ENCODE data around the gene PCYT2. TPM values are rescaled to one million over a fixed set of nuclear protein-coding genes. Genes with fewer than 3 reads are reported as not detected.
"Not testable (repeated sequence)": the region's sequence is repeated elsewhere in the genome, so short reads cannot be mapped to it uniquely, and the experiment has no call there.

PCYT2 gene
- 10 to 100 TPM; 13.9 to 26.7 (median 15.7) TPM for polyA plus RNA-seq (ENCODE audit: insufficient read depth in 1 of 5, insufficient read length in 5 of 5, low replicate concordance in 1 of 5)
- long read RNA-seq, donor 1, full-length matches to known transcripts: 6 of 6 reads
- long read RNA-seq, donor 1, partial matches to known transcripts: 0 of 6 reads
- long read RNA-seq, donor 1, other reads (novel, unspliced or antisense): 0 of 6 reads
- long read RNA-seq, donor 2, full-length matches to known transcripts: 3 of 3 reads
- long read RNA-seq, donor 2, partial matches to known transcripts: 0 of 3 reads
- long read RNA-seq, donor 2, other reads (novel, unspliced or antisense): 0 of 3 reads
- long read RNA-seq, donor 3: 0 reads
- long read RNA-seq, donor 4, full-length matches to known transcripts: 2 of 2 reads
- long read RNA-seq, donor 4, partial matches to known transcripts: 0 of 2 reads
- long read RNA-seq, donor 4, other reads (novel, unspliced or antisense): 0 of 2 reads
- long read RNA-seq, donor 5, full-length matches to known transcripts: 7 of 7 reads
- long read RNA-seq, donor 5, partial matches to known transcripts: 0 of 7 reads
- long read RNA-seq, donor 5, other reads (novel, unspliced or antisense): 0 of 7 reads
- long read RNA-seq, donor 6, full-length matches to known transcripts: 6 of 6 reads
- long read RNA-seq, donor 6, partial matches to known transcripts: 0 of 6 reads
- long read RNA-seq, donor 6, other reads (novel, unspliced or antisense): 0 of 6 reads
- long read RNA-seq, donor 7, full-length matches to known transcripts: 12 of 12 reads
- long read RNA-seq, donor 7, partial matches to known transcripts: 0 of 12 reads
- long read RNA-seq, donor 7, other reads (novel, unspliced or antisense): 0 of 12 reads
- long read RNA-seq, donor 8, full-length matches to known transcripts: 3 of 3 reads
- long read RNA-seq, donor 8, partial matches to known transcripts: 0 of 3 reads
- long read RNA-seq, donor 8, other reads (novel, unspliced or antisense): 0 of 3 reads

GRCh38 chr17:81911277-81911961, at the start of gene PCYT2:
Gene PCYT2 (minus strand): TSS chr17:81911399. CDS start chr17:81911355, 44 bp downstream.
- peak; percentile 83 to 87 for DNase-seq

DNA sequence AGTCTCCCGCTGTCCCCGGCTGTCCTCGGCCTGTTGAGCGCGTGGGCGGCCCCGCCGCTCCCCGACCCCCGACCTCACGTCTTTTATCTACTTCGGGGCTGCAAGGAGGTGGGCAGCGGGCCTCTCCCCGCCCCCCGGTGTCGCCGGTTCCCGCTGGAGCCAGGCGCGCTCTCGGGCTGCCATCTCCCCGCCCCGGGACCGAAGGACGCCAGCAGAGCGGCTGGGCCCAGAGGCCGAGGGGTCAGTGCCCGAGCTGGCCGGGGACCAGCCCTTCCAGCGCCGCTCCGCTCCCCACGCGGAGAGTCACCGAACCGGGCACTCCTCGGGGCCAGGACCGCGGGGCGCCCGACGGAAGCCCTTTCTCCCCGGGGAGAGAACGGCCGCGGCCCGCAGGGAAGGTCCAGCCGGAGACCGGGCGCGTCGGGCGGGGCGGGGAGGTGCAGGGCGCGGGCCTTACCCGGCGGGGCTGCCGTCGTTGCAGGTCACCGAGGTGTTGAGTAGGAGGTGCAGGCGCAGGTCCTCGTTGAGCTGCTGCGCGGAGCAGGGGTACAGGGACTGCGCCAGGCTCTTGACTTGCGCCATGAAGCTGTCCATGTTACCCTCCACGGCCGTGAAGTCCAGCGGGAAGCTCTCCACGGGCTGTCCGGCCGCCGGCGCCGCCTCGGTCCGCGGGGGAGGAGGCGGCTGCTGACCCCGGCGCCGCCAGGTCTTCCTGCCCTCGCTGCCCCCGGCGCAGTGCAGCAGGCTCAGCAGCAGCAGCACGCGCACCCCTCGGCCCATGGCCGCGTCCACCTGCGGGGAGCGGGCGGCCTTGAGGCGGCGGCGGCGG, 49.1 kb upstream of the PCYT2 start:
- DNase-seq: no peak

- peak in 1 of 2 donors; percentile 51 for DNase-seq
Observed at GRCh38 chr17:81959362-81960129, 48.3 kb upstream of the PCYT2 start.

- no peak for DNase-seq
Observed at GRCh38 chr17:81958633-81959342, 47.6 kb upstream of the PCYT2 start.

DNA sequence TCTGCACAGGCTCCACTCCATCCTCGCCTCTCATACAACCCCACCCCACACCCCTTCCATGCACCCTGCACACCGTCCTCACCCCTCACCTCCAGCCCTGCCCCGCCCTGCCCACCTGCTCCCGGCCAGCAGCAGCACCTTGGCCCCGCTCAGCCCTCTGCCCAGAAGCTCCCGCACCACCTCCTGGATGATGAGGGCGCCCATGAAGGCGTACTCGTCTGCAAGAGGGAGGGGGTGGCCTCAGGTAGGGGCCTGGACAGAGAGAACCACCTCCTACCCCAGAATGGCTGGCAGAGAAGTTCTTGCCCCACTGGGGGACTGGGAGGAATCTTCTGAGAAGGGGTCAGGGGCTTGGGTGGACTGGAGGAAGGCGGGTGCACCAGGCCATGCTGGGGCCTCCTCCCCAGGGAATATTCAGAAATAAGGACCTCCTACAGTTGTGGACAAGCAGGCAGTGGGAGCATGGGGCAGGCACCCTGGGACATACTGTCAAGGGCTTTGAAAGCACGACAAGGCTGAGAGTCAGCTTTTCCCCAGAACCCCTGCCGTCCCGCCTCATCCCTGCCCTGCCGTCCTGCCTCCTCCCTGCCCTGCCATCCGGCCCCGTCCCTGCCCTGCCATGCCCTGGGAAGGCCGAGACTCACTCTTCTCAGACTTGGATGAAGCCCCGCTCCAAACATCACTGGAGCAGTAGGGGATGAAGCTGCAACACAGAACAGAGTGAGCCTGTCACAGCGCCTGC, 46.7 kb upstream of the PCYT2 start:
- no peak for DNase-seq

GRCh38 chr17:81956607-81957589, 45.7 kb upstream of the PCYT2 start:
- no peak for DNase-seq

GRCh38 chr17:81955756-81956544, 44.8 kb upstream of the PCYT2 start:
- no peak for DNase-seq

DNA sequence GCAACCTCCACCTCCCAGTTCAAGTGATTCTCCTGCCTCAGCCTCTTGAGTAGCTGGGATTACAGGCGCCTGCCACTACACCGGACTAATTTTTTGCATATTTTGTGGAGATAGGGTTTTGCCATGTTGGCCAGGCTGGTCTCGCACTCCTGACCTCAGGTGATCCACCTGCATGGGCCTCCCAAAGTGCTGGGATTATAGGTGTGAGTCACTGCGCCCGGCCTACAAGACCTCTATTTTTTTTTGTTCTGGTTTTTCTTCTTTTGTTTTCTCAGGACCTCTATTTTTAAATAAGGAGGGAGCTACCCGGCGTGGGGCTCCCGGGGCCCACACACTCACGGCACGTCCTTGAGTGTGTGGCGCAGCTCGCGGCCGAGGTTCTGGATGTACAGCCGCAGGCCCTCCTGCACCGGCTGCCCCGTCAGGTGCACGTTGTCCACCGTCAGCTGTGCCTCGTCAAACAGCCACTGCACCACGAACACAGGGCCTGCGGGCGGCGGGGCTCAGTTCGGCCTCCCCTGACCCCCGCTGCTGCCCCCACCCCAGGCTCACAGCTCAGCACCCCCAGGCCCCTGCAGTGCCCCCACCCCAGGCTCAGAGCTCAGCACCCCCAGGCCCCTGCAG, 44.0 kb upstream of the PCYT2 start:
- DNase-seq: no peak

GRCh38 chr17:81954131-81955057, 43.2 kb upstream of the PCYT2 start:
- no peak for DNase-seq

DNA sequence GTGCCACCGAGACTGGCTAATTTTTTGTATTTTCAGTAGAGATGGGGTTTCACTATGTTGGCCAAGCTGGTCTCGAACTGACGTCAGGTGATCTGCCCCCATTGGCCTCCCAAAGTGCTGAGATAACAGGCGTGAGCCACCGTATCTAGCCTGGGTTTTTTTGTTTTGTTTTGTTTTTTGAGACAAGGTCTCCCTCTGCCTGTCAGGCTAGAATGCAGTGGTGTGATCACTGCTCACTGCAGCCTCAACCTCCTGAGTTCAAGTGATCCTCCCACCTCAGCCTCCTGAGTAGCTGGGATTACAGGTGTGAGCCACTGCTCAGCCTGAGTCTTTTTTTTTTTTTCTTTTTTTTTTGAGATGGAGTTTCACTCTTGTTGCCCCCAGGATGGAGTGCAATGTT, 42.2 kb upstream of the PCYT2 start:
- DNase-seq: not testable (repeated sequence)

GRCh38 chr17:81952792-81953228, 41.6 kb upstream of the PCYT2 start:
- no peak for DNase-seq

- DNase-seq: no peak
Observed at GRCh38 chr17:81951785-81952684, 40.8 kb upstream of the PCYT2 start.

- no peak for DNase-seq
Observed at GRCh38 chr17:81950501-81950900, 39.3 kb upstream of the PCYT2 start.

Data from right lung (tissue), 10 donors.